Testis (tissue), 2 donors: ENCODE measurements around the gene SLC51A.

Source experiments
- CTCF ChIP-seq, 3 experiments: fragments of 450-650 bp in 2 of 3; fragments of 200-600 bp in 1 of 3; sonication (generic) in 1 of 3; IDR thresholded peaks; one replicate each; pipeline ENCODE4 v1.5.1; 2016 to 2019; ENCODE audit warnings: antibody characterized with exemption in 3 of 3, mild to moderate bottlenecking in 2 of 3, moderate library complexity in 1 of 3
- POLR2A ChIP-seq: fragments of 450-650 bp; IDR thresholded peaks from one replicate; pipeline ENCODE4 v1.6.1; 2017; ENCODE audit warnings: antibody characterized with exemption, mild to moderate bottlenecking, moderate library complexity

GRCh38 chr3:196207159-196207832, 9.0 kb upstream of the SLC51A start:
- TF ChIP-seq POLR2A, result no peak
- no peak for TF ChIP-seq CTCF (IDR thresholded peaks at IDR 0.05)
